Endodermal cell (in vitro differentiated cells): ENCODE results near the gene TTC19. TPM values are rescaled to one million over a fixed set of nuclear protein-coding genes. Genes with fewer than 3 reads are reported as not detected.
A peak's percentile ranks its signal among the peaks of the same experiment; 100 is the strongest.

ENCODE experiments used
- DNase-seq: peaks from one replicate; pipeline ENCODE4 v3.0.0-alpha.2; 2017
- H3K27ac ChIP-seq: 2 replicates; pipeline ENCODE4 v1.5.1; 2013; ENCODE audit warnings: mild to moderate bottlenecking, low read depth, low read length, moderate library complexity
- H3K27me3 ChIP-seq: 2 replicates; pipeline ENCODE4 v1.6.1; 2013; ENCODE audit warnings: mild to moderate bottlenecking, low read length, moderate library complexity; ENCODE audit not compliant: insufficient read depth, control insufficient read depth, poor library complexity, severe bottlenecking
- H3K36me3 ChIP-seq: 2 replicates; pipeline ENCODE4 v1.7.0; 2013; ENCODE audit warnings: mild to moderate bottlenecking, low read length, moderate library complexity; ENCODE audit not compliant: control insufficient read depth, insufficient read depth
- H3K4me1 ChIP-seq: one replicate; pipeline ENCODE4 v1.7.0; 2013; ENCODE audit warnings: low read length; ENCODE audit not compliant: control insufficient read depth, insufficient read depth
- H3K4me3 ChIP-seq: 2 replicates; pipeline ENCODE4 v1.5.1; 2013; ENCODE audit warnings: mild to moderate bottlenecking, low read length, moderate library complexity
- H3K9ac ChIP-seq: 2 replicates; pipeline ENCODE4 v1.6.1; 2013; ENCODE audit warnings: mild to moderate bottlenecking, low read length, moderate library complexity; ENCODE audit not compliant: poor library complexity, severe bottlenecking; ENCODE audit errors: extremely low read depth
- H3K9me3 ChIP-seq: 2 replicates; pipeline ENCODE4 v1.6.1; 2013; ENCODE audit warnings: mild to moderate bottlenecking, low read length, moderate library complexity; ENCODE audit not compliant: control insufficient read depth
- H3K27ac Mint-ChIP-seq: 2 replicates; pipeline ENCODE4 v1.8.0; 2020; ENCODE audit warnings: mixed read lengths
- H3K27me3 Mint-ChIP-seq: 2 replicates; pipeline ENCODE4 v1.8.0; 2021; ENCODE audit warnings: mild to moderate bottlenecking, mixed read lengths; ENCODE audit not compliant: insufficient read depth
- H3K36me3 Mint-ChIP-seq: 2 replicates; pipeline ENCODE4 v1.8.0; 2020; ENCODE audit warnings: low read depth, mixed read lengths
- H3K4me1 Mint-ChIP-seq: 2 replicates; pipeline ENCODE4 v1.8.0; 2020; ENCODE audit warnings: mixed read lengths
- H3K4me3 Mint-ChIP-seq: 2 replicates; pipeline ENCODE4 v1.8.0; 2020; ENCODE audit warnings: mild to moderate bottlenecking, moderate library complexity, mixed read lengths
- H3K9me3 Mint-ChIP-seq: 2 replicates; pipeline ENCODE4 v1.8.0; 2020; ENCODE audit warnings: mild to moderate bottlenecking, mixed read lengths
- CTCF ChIP-seq: fragments of 200-600 bp; sonication (generic); conservative IDR thresholded peaks from 2 replicates; pipeline ENCODE4 v1.5.0; 2021; ENCODE audit warnings: antibody characterized with exemption, mild to moderate bottlenecking
- WGBS, 2 experiments: methylation state at CpG; one replicate each; pipeline versions ENCODE4 v1.1.5 to v1.1.7; 2013; ENCODE audit warnings: missing lambda C conversion rate in 2 of 2, mixed read lengths in 1 of 2; ENCODE audit not compliant: insufficient coverage in 1 of 2, insufficient read length in 1 of 2; 5-methylcytosine and 5-hydroxymethylcytosine counted together
- total RNA-seq, 2 donors: library from RNA; stranded (reverse); fragmentation: NEBNext Ultra II Directional in 1 of 2; extraction: Animal tissue kit (Norgen Biotek cat#: 25700) in 1 of 2; gene quantifications; 2 replicates in 1 of 2; 3 replicates in 1 of 2; pipeline ENCODE4 v1.2.1, GENCODE V29; 2021

Gene TTC19
- total RNA-seq, 2 donors from 2014 or later, result 48.2 to 53.2 TPM

GRCh38 chr17:15970500-15970899 is 29.1 kb upstream of the TTC19 start:
- H3K27me3 Mint-ChIP-seq, result no peaks in the 10 kb centered on the region
- no peak for TF ChIP-seq CTCF
- H3K27ac Mint-ChIP-seq, result no peak overlapping the region
- H3K9me3 ChIP-seq, result no peaks in the 10 kb centered on the region
- H3K36me3 ChIP-seq, result peaks cover 8% of the 10 kb centered on the region
- H3K4me1 Mint-ChIP-seq, result peaks cover 33% of the 10 kb centered on the region
- H3K4me3 Mint-ChIP-seq, result no peak overlapping the region
- H3K27ac ChIP-seq, result no peak overlapping the region
- no peaks in the 10 kb centered on the region for H3K9me3 Mint-ChIP-seq
- H3K4me3 ChIP-seq, result no peak overlapping the region
- WGBS, 2 experiments, result 93% methylated on average over 2 of the region's 2 CpGs
- peaks cover 10% of the 10 kb centered on the region for H3K36me3 Mint-ChIP-seq
- peaks cover 15% of the 10 kb centered on the region for H3K4me1 ChIP-seq
- no peaks in the 10 kb centered on the region for H3K27me3 ChIP-seq
- no peak for DNase-seq
- H3K9ac ChIP-seq, result no peak overlapping the region

GRCh38 chr17:15971098-15971678 is 28.4 kb upstream of the TTC19 start:
- Histone ChIP-seq H3K9ac (no peak overlapping the region), H3K4me1 (peaks cover 12% of the 10 kb centered on the region), H3K4me3 (no peak overlapping the region), H3K27ac (peak overlapping the region; percentile 21), H3K36me3 (peaks cover 12% of the 10 kb centered on the region), H3K9me3 (no peaks in the 10 kb centered on the region), H3K27me3 (no peaks in the 10 kb centered on the region)
- Mint-ChIP-seq H3K9me3 (no peaks in the 10 kb centered on the region), H3K27me3 (no peaks in the 10 kb centered on the region), H3K36me3 (peaks cover 12% of the 10 kb centered on the region), H3K4me1 (peaks cover 27% of the 10 kb centered on the region), H3K27ac (peak overlapping the region; percentile 60), H3K4me3 (no peak overlapping the region)
- TF ChIP-seq CTCF, result no peak
- 87 to 88% methylated on average over 4 to 5 of the region's 5 CpGs for WGBS, 2 experiments
- peak; percentile 79 for DNase-seq

- no peak overlapping the region for H3K4me3 Mint-ChIP-seq
- peaks cover 20% of the 10 kb centered on the region for H3K4me1 Mint-ChIP-seq
- Histone ChIP-seq H3K4me3 (no peak overlapping the region), H3K9ac (no peak overlapping the region), H3K4me1 (peaks cover 5% of the 10 kb centered on the region), H3K27me3 (no peaks in the 10 kb centered on the region), H3K9me3 (no peaks in the 10 kb centered on the region), H3K36me3 (peaks cover 19% of the 10 kb centered on the region), H3K27ac (no peak overlapping the region)
- no peak for DNase-seq
- WGBS, 2 experiments, result 92 to 93% methylated on average over 5 of the region's 5 CpGs
- H3K27me3 Mint-ChIP-seq, result no peaks in the 10 kb centered on the region
- no peak for TF ChIP-seq CTCF
- peaks cover 15% of the 10 kb centered on the region for H3K36me3 Mint-ChIP-seq
- H3K9me3 Mint-ChIP-seq, result no peaks in the 10 kb centered on the region
- no peak overlapping the region for H3K27ac Mint-ChIP-seq
Observed at GRCh38 chr17:15971882-15972281, 27.7 kb upstream of the TTC19 start.
